Neuronal stem cell (in vitro differentiated cells): ENCODE data around the gene TEX44.

Experiments used
- DNase-seq: peaks from one replicate; pipeline ENCODE4 v3.0.0-alpha.2; 2013; ENCODE audit warnings: low spot score
- H2AFZ ChIP-seq: one replicate; pipeline ENCODE4 v1.6.1; 2013; ENCODE audit warnings: mild to moderate bottlenecking, low read length, inconsistent platforms
- H2AK5ac ChIP-seq: 2 replicates; pipeline ENCODE4 v1.6.1; 2013; ENCODE audit warnings: low read depth, mild to moderate bottlenecking, inconsistent platforms, low read length, moderate library complexity, mixed read lengths
- H2BK120ac ChIP-seq: 2 replicates; pipeline ENCODE4 v1.6.1; 2013; ENCODE audit warnings: low read depth, mild to moderate bottlenecking, inconsistent platforms, low read length, moderate library complexity, mixed read lengths
- H2BK12ac ChIP-seq: one replicate; pipeline ENCODE4 v1.6.1; 2013; ENCODE audit warnings: low read length, inconsistent platforms
- H2BK15ac ChIP-seq: 2 replicates; pipeline ENCODE4 v1.6.1; 2013; ENCODE audit warnings: mild to moderate bottlenecking, low read length, inconsistent platforms, mixed read lengths
- H2BK5ac ChIP-seq: one replicate; pipeline ENCODE4 v1.6.1; 2013; ENCODE audit warnings: inconsistent platforms, mild to moderate bottlenecking, low read length, moderate library complexity
- H3K14ac ChIP-seq: one replicate; pipeline ENCODE4 v1.6.1; 2013; ENCODE audit warnings: low read length, inconsistent platforms
- H3K18ac ChIP-seq: 2 replicates; pipeline ENCODE4 v1.6.1; 2013; ENCODE audit warnings: low read length, inconsistent platforms
- H3K23ac ChIP-seq: 2 replicates; pipeline ENCODE4 v1.6.1; 2013; ENCODE audit warnings: low read depth, mild to moderate bottlenecking, mixed read lengths, low read length, inconsistent platforms; ENCODE audit not compliant: poor library complexity
- H3K27ac ChIP-seq: replicated peaks from 3 replicates; pipeline ENCODE4 v1.5.1; 2013; ENCODE audit warnings: low read length, inconsistent platforms
- H3K27me3 ChIP-seq, 3 experiments: 2 replicates each; pipeline ENCODE4 v1.6.1; 2013; ENCODE audit warnings: low read length in 3 of 3, mild to moderate bottlenecking in 2 of 3, inconsistent platforms in 1 of 3, low read depth in 1 of 3, mixed read lengths in 1 of 3, moderate library complexity in 1 of 3; ENCODE audit not compliant: control insufficient read depth in 3 of 3, insufficient read depth in 3 of 3
- H3K36me3 ChIP-seq, 2 donors: replicated peaks in 1 of 2; 2 replicates each; pipeline ENCODE4 v1.6.1; 2013; ENCODE audit warnings: low read length in 2 of 2; ENCODE audit not compliant: control insufficient read depth in 2 of 2, insufficient read depth in 2 of 2
- H3K4ac ChIP-seq: 2 replicates; pipeline ENCODE4 v1.6.1; 2013; ENCODE audit warnings: inconsistent platforms, mild to moderate bottlenecking, low read length, moderate library complexity
- H3K4me1 ChIP-seq, 2 donors: 1 replicate in 1 of 2; 2 replicates in 1 of 2; pipeline ENCODE4 v1.6.1; 2013; ENCODE audit warnings: low read length in 2 of 2, low read depth in 1 of 2; ENCODE audit not compliant: control insufficient read depth in 2 of 2, insufficient read depth in 1 of 2
- H3K4me2 ChIP-seq: one replicate; pipeline ENCODE4 v1.6.1; 2013; ENCODE audit warnings: mild to moderate bottlenecking, low read length, inconsistent platforms; ENCODE audit not compliant: insufficient read depth, poor library complexity, severe bottlenecking
- H3K4me3 ChIP-seq, 2 donors: 2 replicates each; pipeline ENCODE4 v1.5.1; 2013; ENCODE audit warnings: low read length in 2 of 2, mild to moderate bottlenecking in 2 of 2, inconsistent platforms in 1 of 2, moderate library complexity in 1 of 2
- H3K79me1 ChIP-seq: one replicate; pipeline ENCODE4 v1.6.1; 2013; ENCODE audit warnings: low read depth, mild to moderate bottlenecking, inconsistent platforms, low read length, moderate library complexity
- H3K9ac ChIP-seq: one replicate; pipeline ENCODE4 v1.6.1; 2013; ENCODE audit warnings: mild to moderate bottlenecking, low read depth, low read length, inconsistent platforms; ENCODE audit not compliant: poor library complexity
- H3K9me3 ChIP-seq, 2 donors: replicated peaks in 1 of 2; 2 replicates each; pipeline versions ENCODE3 to v1.6.1; 2013; ENCODE audit warnings: low read length in 2 of 2, mild to moderate bottlenecking in 2 of 2, inconsistent platforms in 1 of 2, low read depth in 1 of 2, mixed read lengths in 1 of 2, moderate library complexity in 1 of 2; ENCODE audit not compliant: control insufficient read depth in 2 of 2, insufficient read depth in 1 of 2
- H4K8ac ChIP-seq: one replicate; pipeline ENCODE4 v1.6.1; 2013; ENCODE audit warnings: low read depth, mild to moderate bottlenecking, inconsistent platforms, low read length, moderate library complexity
- H4K91ac ChIP-seq: one replicate; pipeline ENCODE4 v1.6.1; 2013; ENCODE audit warnings: low read length, low read depth, mild to moderate bottlenecking, inconsistent platforms; ENCODE audit not compliant: poor library complexity
- whole genome bisulfite sequencing, 2 donors: extraction: QIAGEN DNeasy Blood & Tissue Kit; methylation state at CpG; one replicate each; pipeline ENCODE4 v1.1.7; 2013; ENCODE audit warnings: missing lambda C conversion rate in 2 of 2, mixed read lengths in 1 of 2; ENCODE audit not compliant: insufficient read length in 2 of 2, insufficient replicate concordance in 1 of 2; ENCODE audit errors: extremely low coverage in 2 of 2; 5-methylcytosine and 5-hydroxymethylcytosine counted together

Gene TEX44

DNA sequence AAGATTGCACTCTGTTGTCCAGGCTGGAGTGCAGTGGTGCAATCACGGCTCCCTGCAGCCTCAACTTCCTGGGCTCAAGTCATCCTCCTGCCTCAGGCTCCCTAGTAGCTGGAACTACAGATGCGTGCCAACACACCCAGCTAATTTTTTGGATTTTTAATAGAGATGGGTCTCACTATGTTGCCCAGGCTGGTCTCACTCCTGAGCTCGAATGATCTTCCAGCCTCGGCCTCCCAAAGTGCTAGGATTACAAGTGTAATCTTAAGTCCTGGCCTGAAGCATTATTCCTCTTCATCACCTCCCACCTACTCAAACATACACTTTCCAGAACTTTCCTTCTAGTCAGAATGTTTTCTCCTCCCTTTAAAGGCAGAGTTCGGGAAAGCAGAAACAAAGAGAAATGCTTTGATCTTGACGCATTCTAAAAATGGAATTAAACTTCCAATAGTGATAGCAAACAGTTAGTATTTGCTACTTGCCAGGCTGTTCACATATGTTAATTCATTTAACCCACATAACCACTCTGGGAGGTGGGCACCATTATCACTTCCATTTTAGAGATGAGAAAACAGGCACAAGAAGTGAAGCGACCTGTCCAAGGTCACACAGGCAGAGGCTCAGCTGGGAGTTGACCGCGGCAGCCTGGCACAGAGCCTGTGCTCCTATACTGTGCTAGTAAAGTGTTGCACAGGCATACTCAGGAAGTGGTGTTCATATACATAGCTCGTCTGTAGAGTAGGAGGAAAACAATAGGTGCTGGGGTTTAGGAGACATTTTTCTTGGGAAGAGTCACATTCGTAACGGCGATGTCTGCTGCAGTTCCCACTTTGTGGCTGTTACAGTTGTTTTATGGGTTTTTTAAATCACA is 24.6 kb downstream of the TEX44 start:
- Histone ChIP-seq H2BK120ac (no peak overlapping the region), H3K36me3 (no peaks in the 10 kb centered on the region), H2BK15ac (no peak overlapping the region), H3K18ac (no peak overlapping the region), H3K4me3 (no peak overlapping the region), H3K27me3 (no peaks in the 10 kb centered on the region), H3K4ac (no peak overlapping the region), H2AFZ (no peak overlapping the region), H4K8ac (no peak overlapping the region), H3K23ac (no peak overlapping the region), H3K79me1 (no peaks in the 10 kb centered on the region), H3K9ac (no peak overlapping the region), H2BK5ac (no peak overlapping the region), H3K27ac (no peak overlapping the region), H3K4me2 (no peak overlapping the region), H3K4me1 (peaks cover 23 to 35% of the 10 kb centered on the region in 2 donors), H4K91ac (no peak overlapping the region), H3K9me3 (no peaks in the 10 kb centered on the region), H2BK12ac (no peak overlapping the region), H2AK5ac (no peak overlapping the region), H3K14ac (no peak overlapping the region)
- WGBS, 2 donors: no CpG with 5 or more reads among the region's 13 CpGs
- DNase-seq: no peak

DNA sequence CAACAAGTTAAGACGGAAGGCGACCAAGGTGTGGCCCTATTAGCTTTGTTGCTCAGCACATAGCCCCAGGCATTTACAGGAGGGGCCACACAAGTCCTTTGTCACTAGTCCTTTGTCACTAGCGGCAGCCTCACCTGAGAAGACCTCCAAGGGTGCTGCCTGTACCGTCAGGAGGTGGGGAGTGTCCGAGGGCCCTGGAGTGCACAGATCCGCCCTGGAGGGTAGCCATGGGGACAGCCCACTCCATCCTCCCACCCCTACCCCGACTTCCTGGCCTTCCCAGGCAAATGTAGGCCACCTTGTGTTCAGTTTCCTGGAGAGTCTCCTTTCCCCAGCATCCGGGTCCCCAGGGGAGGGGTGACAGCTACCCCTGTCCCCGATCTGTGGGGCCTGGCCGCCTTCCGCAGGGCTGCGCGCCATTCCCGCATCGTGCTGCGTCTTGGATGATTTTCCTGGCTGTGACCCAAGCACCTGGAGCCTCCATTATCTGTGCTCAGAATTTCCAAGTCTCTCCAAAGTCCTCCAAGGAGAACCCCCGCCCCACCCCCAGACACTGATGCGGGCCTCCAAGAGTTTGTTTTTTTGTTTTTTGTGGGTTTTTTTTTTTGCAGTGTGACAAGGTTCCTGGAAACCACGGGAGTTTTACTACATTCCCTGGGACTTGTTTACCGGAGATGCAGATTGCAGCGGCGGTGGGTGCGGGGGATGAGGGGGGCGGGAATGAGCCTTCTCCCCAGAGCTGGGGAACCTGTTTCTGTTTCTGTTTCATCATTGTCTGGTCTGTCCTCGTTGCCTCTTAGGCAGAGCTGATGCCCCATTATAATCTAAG is 28.6 kb downstream of the TEX44 start:
- no peak overlapping the region for H2BK120ac ChIP-seq
- H3K27me3 ChIP-seq: peaks cover 0 to 2% (median 0%) of the 10 kb centered on the region in 3 experiments
- no peak overlapping the region for H3K23ac ChIP-seq
- H3K4me1 ChIP-seq: peaks cover 0 to 12% of the 10 kb centered on the region in 2 donors
- peak overlapping the region; percentile 73 for H4K8ac ChIP-seq
- H2BK15ac ChIP-seq: peak overlapping the region; percentile 43
- no peak overlapping the region for H2AK5ac ChIP-seq
- no peak overlapping the region for H3K27ac ChIP-seq
- no peak overlapping the region for H3K9ac ChIP-seq
- peak overlapping the region; percentile 74 for H4K91ac ChIP-seq
- no peaks in the 10 kb centered on the region for H3K79me1 ChIP-seq
- H2BK12ac ChIP-seq: no peak overlapping the region
- no peaks in the 10 kb centered on the region for H3K9me3 ChIP-seq
- no peak overlapping the region for H3K4ac ChIP-seq
- H2AFZ ChIP-seq: peak overlapping the region; percentile 81
- H3K4me3 ChIP-seq: no peak overlapping the region
- no peak overlapping the region for H3K4me2 ChIP-seq
- H3K36me3 ChIP-seq: no peaks in the 10 kb centered on the region
- WGBS, 2 donors: no CpG with 5 or more reads among the region's 25 CpGs
- no peak for DNase-seq
- no peak overlapping the region for H2BK5ac ChIP-seq
- H3K14ac ChIP-seq: no peak overlapping the region
- H3K18ac ChIP-seq: peak overlapping the region; percentile 94

DNA sequence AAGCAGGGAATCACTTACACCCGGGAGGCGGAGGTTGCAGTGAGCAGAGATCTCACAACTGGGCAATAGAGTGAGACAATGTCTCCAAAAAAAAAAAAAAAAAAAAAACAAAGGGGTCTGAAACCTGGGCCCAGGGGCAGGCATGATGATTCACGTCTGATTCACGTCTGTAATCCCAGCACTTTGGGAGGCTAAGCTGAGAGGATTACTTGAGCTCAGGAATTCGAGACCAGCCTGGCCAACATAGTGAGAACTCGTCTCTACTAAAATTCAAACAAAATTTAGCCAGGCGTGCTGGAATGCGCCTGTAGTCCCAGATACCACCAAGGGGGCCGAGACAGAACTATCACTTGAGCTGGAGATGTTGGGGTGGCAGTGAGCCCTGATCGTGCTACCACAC is 30.3 kb downstream of the TEX44 start:
- H2AK5ac ChIP-seq: no peak overlapping the region
- H4K8ac ChIP-seq: no peak overlapping the region
- no peak overlapping the region for H3K14ac ChIP-seq
- no peak overlapping the region for H3K23ac ChIP-seq
- no peak overlapping the region for H3K27ac ChIP-seq
- H2BK120ac ChIP-seq: no peak overlapping the region
- H2BK12ac ChIP-seq: no peak overlapping the region
- H3K9ac ChIP-seq: no peak overlapping the region
- H3K4me1 ChIP-seq: peaks cover 3 to 14% of the 10 kb centered on the region in 2 donors
- no CpG with 5 or more reads among the region's 10 CpGs for WGBS, 2 donors
- no peaks in the 10 kb centered on the region for H3K36me3 ChIP-seq
- no peak overlapping the region for H3K4ac ChIP-seq
- H3K79me1 ChIP-seq: no peaks in the 10 kb centered on the region
- no peaks in the 10 kb centered on the region for H3K9me3 ChIP-seq
- no peak overlapping the region for H4K91ac ChIP-seq
- DNase-seq: no peak
- H2AFZ ChIP-seq: no peak overlapping the region
- H3K4me3 ChIP-seq: no peak overlapping the region
- H3K4me2 ChIP-seq: no peak overlapping the region
- no peak overlapping the region for H2BK5ac ChIP-seq
- no peak overlapping the region for H2BK15ac ChIP-seq
- H3K18ac ChIP-seq: peak overlapping the region; percentile 22
- H3K27me3 ChIP-seq: peaks cover 0 to 3% (median 0%) of the 10 kb centered on the region in 3 experiments

DNA sequence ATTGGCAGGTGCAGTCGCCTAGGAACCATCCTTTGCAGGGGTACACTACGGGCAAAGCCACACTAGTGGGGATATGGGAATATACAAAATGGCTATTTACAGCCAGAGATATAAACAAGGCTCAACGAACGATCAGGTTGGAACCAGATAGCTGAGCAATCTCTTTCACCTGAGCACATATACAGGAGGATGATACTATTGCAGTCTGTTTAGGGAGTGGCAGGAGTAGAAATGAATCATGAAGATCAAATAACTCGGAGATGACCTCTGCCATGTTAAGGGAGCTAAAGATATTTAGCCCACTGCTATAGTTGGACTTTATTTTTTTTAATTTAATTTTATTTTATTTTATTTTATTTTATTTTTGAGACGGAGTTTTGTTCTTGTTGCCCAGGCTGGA is 33.8 kb downstream of the TEX44 start:
- Histone ChIP-seq H2AFZ (no peak overlapping the region), H3K9ac (no peak overlapping the region), H3K18ac (no peak overlapping the region), H4K91ac (no peak overlapping the region), H3K4me1 (peaks cover 3 to 7% of the 10 kb centered on the region in 2 donors), H3K27me3 (peaks cover 0 to 3% (median 0%) of the 10 kb centered on the region in 3 experiments), H2AK5ac (no peak overlapping the region), H3K23ac (no peak overlapping the region), H4K8ac (no peak overlapping the region), H3K36me3 (no peaks in the 10 kb centered on the region), H3K79me1 (no peaks in the 10 kb centered on the region), H2BK120ac (no peak overlapping the region), H2BK12ac (no peak overlapping the region), H3K27ac (no peak overlapping the region), H3K4ac (no peak overlapping the region), H2BK15ac (no peak overlapping the region), H3K9me3 (no peaks in the 10 kb centered on the region), H3K4me3 (no peak overlapping the region), H3K4me2 (no peak overlapping the region), H2BK5ac (no peak overlapping the region), H3K14ac (no peak overlapping the region)
- WGBS, 2 donors: no CpG with 5 or more reads among the region's 6 CpGs
- no peak for DNase-seq
